ENCODE data around the gene DIRAS1.
A peak's percentile ranks its signal among the peaks of the same experiment; 100 is the strongest.

Gene DIRAS1

GRCh38 chr19:2754659-2755447, 33.7 kb upstream of the DIRAS1 start:
- DNase-seq, result no peak

GRCh38 chr19:2751438-2751830, 30.3 kb upstream of the DIRAS1 start:
- DNase-seq, result no peak

GRCh38 chr19:2750808-2751437, 29.8 kb upstream of the DIRAS1 start:
- DNase-seq, result no peak

GRCh38 chr19:2747349-2747748, 26.2 kb upstream of the DIRAS1 start:
- DNase-seq, result no peak

- no peak for DNase-seq
These were observed 22.9 kb upstream of the DIRAS1 start for GRCh38 chr19:2744113-2744512.

GRCh38 chr19:2743099-2743498, 21.9 kb upstream of the DIRAS1 start:
- DNase-seq, result no peak

- DNase-seq, result no peak
These were observed 19.1 kb upstream of the DIRAS1 start for GRCh38 chr19:2740314-2740656.

DNA sequence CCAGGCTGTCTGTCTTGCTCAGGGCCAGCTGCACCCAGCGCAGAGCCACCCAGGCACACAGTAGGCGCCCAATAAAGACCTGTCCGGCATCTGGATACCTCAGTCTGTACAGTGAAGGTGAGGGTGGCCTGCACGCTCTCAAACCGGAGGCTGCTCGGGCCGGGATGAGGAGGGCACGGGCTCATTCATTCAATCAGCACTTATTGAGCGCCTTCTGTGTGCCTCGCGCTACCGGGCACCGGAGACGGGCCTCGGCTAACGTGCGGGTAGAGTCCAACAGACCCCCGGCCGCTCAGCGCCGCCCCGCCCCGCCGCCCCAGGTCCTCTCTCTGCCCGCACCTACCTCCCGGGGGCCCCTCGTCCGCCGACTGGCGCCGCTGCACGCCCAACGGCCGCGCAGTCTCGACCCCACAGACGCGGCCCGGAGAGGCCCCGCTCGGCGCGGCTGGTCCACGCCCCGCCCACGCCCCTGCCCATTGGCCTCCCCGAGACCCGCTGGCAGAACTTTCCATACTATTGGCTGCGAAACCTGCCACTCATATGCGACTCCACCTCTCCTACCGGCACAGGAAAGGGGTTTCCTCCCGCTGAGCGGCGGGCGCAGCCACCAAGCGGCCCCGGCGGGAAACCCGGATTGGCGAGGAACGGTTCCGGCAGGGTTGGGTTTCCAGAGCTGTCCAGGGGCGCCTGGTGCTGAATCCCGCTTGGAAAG, 18.6 kb upstream of the DIRAS1 start, which contains the start of gene SLC39A3:
Gene SLC39A3, minus strand, starts transcription at position 416 of the 712 bp plus-strand sequence. CDS start 2,760 bp downstream, outside the sequence.
- peak; percentile 93 to 98 for DNase-seq

DNA sequence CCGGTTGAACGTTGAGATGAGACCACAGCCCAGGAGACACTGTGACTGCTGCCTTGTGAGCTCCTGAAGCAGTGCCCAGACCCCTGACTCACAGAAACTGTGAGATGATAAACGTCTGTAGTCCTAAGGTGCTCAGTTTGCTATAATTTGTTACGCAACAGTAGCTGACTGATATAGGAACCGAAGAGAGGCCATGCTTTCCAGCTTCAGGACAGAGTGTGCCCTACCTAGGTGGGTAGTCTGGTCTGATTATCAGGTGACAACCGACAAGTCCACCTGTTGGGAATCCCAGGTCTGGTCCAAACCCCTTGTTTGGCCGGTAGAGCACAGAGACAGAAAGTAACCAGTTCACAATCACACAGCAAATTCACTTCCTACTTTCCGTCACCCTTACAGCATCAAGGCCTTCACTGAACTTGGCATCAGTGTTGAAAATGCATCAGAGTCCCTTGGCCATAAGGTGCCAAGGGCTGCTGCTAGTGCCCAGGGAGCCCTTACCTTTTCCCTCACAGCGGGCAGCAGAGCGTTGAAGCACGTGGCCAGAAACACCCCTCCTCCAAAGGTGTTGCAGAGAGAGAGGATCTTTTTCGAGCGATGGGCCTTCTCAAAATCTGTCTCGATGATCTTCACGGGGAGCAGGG, 15.5 kb upstream of the DIRAS1 start:
- DNase-seq, result no peak

DNA sequence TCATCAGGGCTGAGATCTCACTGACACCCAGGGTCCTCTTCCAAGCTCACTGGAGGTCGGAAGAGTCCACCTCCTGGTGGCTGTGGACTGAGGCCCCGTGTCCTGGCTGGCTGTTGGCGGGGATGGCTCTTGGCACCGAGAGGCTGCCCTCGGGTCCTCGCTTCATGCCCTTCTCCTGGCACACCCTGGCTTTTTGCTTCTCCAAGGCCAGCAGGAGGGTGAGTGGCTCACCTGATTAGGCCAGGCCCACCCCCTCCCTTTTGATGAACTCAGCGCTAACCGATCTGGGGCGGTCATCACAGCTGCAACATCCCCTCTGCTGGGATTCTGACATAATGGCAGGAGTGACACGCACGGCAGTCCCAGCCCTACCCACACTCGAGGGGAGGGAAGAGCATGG, 14.2 kb upstream of the DIRAS1 start:
- no peak for DNase-seq

DNA sequence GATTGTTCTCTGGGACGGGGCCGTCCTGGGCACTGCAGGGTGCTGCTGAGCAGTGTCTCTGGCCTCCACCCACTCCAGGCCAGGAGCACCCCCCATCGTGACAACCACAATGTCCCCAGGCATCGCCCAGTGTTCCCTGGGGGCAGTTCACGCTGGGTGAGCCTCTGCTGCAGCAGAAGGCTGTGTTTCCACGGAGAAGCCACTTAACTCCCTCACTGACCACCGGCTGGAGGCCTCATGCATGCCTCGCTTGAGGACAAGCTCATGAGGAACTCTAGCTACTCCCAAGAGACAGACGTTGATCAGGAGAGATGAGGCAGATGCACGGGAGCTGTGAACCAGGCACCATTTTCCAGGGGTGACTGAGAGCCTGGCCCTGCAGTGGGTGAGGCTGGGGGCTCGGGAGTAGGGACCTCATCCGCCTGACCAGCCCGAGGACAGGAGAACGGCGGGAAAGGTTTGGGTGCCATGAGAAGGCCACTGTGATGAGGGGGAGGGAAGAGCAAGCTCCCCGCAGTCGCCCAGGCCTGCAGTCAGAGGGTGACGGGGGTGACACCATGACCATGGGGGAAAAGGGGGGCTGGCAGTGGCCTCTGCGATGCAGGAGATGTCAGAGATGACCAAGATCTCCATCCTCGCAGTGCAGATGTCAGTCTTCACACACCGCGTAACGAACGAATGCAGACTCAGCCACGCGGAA, 13.6 kb upstream of the DIRAS1 start:
- no peak for DNase-seq

DNA sequence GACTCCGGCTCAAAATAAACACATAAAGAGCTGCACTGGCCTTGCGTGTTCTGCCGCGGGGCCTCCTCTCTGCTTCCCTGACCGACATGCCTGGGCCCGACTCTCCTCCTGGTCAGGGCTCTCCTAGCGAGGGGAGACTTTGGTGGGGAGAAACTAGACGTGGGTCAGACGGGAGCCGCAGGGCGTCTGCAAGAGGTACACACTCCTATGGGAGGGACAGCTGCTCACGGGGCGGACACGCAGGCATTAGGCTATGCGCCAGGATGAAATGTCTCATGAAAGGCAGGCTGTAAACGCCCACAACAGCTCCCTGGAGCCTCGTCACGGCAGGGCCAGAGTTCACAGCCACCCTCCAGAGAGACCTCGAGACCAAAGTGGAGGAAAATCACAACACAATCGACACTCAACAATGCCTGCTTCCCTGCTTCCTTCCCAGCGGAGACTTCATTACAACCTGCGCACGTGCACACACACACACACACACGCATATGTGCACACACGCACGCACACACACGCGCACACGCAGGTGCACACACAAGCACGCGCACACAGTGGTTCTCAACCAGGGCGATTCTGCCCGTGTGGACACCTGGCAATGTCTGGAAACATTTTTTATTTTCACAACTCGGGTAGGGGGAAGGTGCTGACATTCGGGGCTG, 12.9 kb upstream of the DIRAS1 start:
- DNase-seq, result peak; percentile 30 to 51

DNA sequence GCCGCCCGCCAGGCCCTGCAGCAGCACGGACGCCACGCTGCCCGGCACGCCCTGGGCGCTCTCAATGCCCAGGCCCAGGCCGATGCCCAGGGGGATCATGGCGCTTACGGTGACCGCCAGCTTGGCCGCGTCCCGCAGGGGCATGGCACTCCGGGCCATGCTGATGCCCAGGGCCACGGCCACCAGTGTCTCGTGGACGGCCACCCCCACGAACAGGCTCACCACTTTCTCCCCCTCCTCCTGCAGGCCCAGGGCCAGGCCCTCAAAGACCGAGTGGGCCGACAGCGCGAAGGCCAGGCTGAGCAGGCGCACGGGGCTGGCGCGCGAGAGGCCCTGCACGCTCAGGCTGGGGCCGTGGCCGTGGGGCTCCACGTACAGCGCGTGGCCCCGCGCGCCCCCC, 11.7 kb upstream of the DIRAS1 start:
- DNase-seq, result no peak

DNA sequence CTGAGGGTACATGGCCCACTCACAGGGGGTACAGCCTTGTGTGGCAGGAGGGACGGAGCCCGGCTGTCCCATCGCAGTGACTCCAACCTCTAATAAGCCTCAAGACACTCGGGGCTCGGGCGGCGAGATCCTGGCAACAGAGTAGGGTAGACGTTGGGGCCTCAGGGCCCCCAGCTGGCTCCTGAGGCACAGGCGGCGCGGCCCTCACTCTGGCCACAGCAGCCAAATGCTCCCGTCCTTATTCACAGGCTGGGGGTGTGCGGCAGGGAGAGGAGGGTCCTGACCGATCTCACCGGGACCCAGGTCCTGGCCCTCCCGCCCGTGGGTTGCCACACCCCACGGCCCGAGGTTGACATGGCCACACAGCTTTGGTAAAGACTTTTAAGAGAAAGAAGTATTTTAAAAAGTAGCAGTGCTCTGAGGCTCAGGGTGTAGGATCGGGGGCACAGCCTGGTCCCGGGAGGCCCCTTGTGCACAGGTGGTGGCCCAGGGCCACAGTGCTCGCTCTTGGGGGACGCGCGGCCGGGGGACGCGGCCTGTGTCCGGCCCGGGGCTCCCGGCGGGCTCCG, 11.1 kb upstream of the DIRAS1 start:
- no peak for DNase-seq

GRCh38 chr19:2731181-2731995, 10.2 kb upstream of the DIRAS1 start:
- DNase-seq, result no peak

DNA sequence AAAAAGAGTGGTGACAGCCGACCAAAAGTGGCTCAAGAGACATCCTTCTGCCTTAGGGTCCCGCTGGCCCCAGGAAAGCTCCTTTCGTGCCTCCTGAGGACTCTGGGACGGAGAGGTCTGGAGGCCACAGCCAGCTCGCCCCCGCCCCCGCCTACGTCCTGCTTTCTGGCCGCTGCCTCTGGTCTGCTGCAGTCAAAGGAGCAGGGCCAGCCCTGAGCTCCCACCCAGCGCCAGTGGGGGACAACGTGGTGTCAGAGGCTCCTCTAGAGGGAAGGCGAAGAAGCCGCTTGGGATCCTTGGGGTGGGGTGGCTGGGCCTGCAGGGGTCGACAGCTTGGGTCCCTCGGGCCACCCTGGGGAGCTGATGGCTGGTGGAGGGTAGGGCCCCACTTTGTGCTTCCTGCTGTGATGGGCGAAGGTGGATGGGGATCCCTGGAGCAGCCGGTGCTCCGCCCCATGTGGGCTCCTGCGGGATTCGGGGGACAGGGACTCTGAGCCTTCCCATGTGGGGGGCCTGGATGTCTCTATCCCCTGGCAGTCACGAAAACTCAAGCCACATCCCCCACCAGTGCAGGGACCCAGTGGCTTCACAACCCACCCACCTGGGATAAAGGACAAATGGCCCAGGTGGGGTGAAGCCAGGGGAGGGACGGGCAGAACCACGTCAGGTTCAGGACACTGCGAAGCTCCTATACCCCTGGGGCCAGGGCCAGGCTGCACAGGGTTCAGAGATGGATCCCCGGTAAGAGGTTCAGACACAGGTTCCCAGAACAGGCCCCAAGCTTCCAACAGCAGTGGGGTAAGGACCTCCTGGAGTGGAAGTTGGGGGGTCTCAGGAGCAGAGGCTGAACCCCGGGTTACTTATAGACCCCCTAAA, 9.0 kb upstream of the DIRAS1 start:
- DNase-seq, result no peak

DNA sequence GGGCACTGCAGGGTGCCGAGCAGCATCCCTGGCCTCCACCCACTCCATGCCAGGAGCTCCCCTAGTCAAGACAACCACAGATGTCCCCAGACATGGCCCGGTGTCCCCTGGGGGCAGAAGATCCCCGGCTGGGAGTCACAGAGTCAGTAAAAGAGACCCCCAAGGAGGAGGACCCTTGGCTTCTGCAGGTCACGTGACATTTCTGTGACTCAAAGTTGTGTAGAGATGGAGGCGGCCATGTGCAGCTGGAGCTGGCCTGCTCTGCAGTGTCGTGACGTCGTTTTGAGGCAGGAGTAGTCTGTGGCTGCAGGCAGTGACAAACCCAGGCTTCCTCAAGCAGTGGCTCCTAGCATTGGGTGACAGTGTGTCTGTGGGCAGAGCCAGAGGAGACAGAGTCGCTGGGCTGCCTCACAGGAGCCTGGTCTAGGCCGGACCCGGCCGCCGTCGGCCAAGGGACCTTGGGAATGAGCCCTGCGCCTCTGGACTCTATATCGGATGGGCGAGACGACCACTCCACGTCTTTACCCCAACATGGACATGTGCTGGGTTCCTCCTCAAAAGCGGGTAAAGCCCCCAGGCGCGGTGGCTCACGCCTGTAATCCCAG, 7.7 kb upstream of the DIRAS1 start:
- DNase-seq, result no peak

DNA sequence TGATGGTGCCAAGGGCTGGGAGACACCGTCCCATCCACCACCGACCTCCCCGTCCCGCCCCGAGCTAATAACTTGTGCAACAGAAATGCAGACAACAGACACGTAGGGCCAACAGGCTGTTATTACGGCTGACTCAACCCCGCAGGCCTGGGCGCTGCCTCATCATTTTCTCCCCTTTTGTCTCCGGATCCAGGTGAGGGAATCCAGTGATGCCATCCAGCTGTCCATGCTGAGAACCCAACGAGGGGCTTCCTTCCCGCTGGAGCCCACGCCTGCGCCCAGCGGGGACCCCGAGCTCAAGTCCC, 6.4 kb upstream of the DIRAS1 start:
- DNase-seq, result no peak

GRCh38 chr19:2726904-2727639, 5.9 kb upstream of the DIRAS1 start:
- no peak for DNase-seq

Data from NCI-H2081 (cell line).